Body of pancreas (tissue), 4 donors: ENCODE data around the gene MAP3K5. TPM values are rescaled to one million over a fixed set of nuclear protein-coding genes. Genes with fewer than 3 reads are reported as not detected.

ENCODE experiments used
- ATAC-seq: fragments of 150-250 bp; one replicate; pipeline ENCODE4 v1.9.1; 2016
- DNase-seq, 4 donors: peaks; one replicate each; pipeline ENCODE4 v3.0.0-alpha.2; 2019
- H3K27ac ChIP-seq, 4 donors: fragments of 200-600 bp; sonication (generic); 1 replicate in 3 of 4; 2 replicates in 1 of 4; pipeline versions ENCODE4 v1.5.1 to v1.6.1; 2016 to 2019; ENCODE audit warnings: mild to moderate bottlenecking in 1 of 4, mixed read lengths in 1 of 4, moderate library complexity in 1 of 4
- H3K27me3 ChIP-seq, 2 donors: fragments of 200-600 bp; sonication (generic); one replicate each; pipeline ENCODE4 v1.6.0; 2016; ENCODE audit warnings: mild to moderate bottlenecking in 1 of 2
- H3K36me3 ChIP-seq, 2 donors: fragments of 200-600 bp; sonication (generic); replicated peaks in 1 of 2; 2 replicates each; pipeline ENCODE4 v1.5.1; 2016; ENCODE audit warnings: low read depth in 2 of 2; ENCODE audit not compliant: insufficient read depth in 1 of 2
- H3K4me1 ChIP-seq: fragments of 200-600 bp; sonication (generic); one replicate; pipeline ENCODE4 v1.6.0; 2016
- H3K4me3 ChIP-seq, 2 donors: fragments of 200-600 bp; sonication (generic); 1 replicate in 1 of 2; 2 replicates in 1 of 2; pipeline ENCODE4 v1.5.1; 2016 to 2019
- H3K9me3 ChIP-seq, 3 donors: fragments of 200-600 bp; sonication (generic); 1 replicate in 2 of 3; 2 replicates in 1 of 3; pipeline ENCODE4 v1.5.1; 2016
- CTCF ChIP-seq, 7 experiments: fragments of 450-650 bp in 4 of 7; fragments of 200-600 bp in 3 of 7; sonication (generic) in 3 of 7; IDR thresholded peaks; one replicate each; pipeline ENCODE4 v1.5.1; 2016 to 2019; ENCODE audit warnings: antibody characterized with exemption in 7 of 7
- POLR2A ChIP-seq, 3 donors: fragments of 450-650 bp; IDR thresholded peaks; one replicate each; pipeline ENCODE4 v1.6.1; 2016; ENCODE audit warnings: antibody characterized with exemption in 3 of 3, mild to moderate bottlenecking in 2 of 3
- WGBS, 2 donors: methylation state at CpG; one replicate each; pipeline ENCODE4 v1.1.5; 2017; 5-methylcytosine and 5-hydroxymethylcytosine counted together
- intact Hi-C: fragments of 100-400 bp; cut with DNase I; formaldehyde crosslinking; loops from one replicate; pipeline ENCODE4 v1.15.1; 2023
- total RNA-seq, 2 donors: library from RNA; depleted of rRNA; stranded (reverse); fragments of >200 nt; gene quantifications; one replicate each; pipeline ENCODE4 v1.1.0, GENCODE V29; 2016

The MAP3K5 gene
- total RNA-seq, 2 donors from 2014 or later = 33.7 to 36.9 TPM

DNA sequence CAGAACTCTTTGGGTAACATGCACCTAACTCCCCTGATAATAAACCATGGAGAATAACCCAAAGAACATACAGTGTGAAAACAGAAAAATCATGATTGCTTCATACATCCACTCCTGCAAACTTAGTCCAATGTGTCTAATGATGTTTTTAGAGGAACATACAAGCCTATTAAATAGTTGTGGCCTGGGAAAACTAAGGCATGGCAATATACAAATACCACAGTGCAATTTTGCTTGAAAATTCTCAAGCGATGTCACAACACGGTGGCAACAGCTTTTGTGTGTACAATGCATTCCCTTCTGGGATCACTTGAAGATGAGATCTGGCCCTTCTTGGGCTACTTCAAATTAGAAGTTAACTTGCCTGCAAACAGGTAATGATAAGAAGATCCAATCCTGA is 16.7 kb downstream of the MAP3K5 start:
- DNase-seq = no peak

GRCh38 chr6:136775081-136775480 is 17.2 kb downstream of the MAP3K5 start:
- Histone ChIP-seq H3K4me1 (peaks cover 59% of the 10 kb centered on the region), H3K36me3 (no peaks in the 10 kb centered on the region), H3K9me3 (no peaks in the 10 kb centered on the region), H3K27ac (peak overlapping the region in 2 of 4 donors; percentile 81), H3K27me3 (no peaks in the 10 kb centered on the region), H3K4me3 (no peak overlapping the region)
- ATAC-seq = no peak
- DNase-seq = no peak
- intact Hi-C loops = no loop called here
- TF ChIP-seq POLR2A (IDR thresholded peaks at IDR 0.05) = no peak
- no peak for TF ChIP-seq CTCF (IDR thresholded peaks at IDR 0.05)
- WGBS, 2 donors = 65 to 84% methylated on average over 3 of the region's 3 CpGs

More for the DNA sequence above, 16.7 kb downstream of the MAP3K5 start:
- intact Hi-C loops = no loop called here
- peaks cover 62% of the 10 kb centered on the region for H3K4me1 ChIP-seq
- no peaks in the 10 kb centered on the region for H3K9me3 ChIP-seq
- no peaks in the 10 kb centered on the region for H3K27me3 ChIP-seq
- TF ChIP-seq CTCF (IDR thresholded peaks at IDR 0.05) (no peak), POLR2A (IDR thresholded peaks at IDR 0.05) (no peak)
- H3K27ac ChIP-seq = peak overlapping the region in 2 of 4 donors; percentile 81
- ATAC-seq = no peak
- no peak overlapping the region for H3K4me3 ChIP-seq
- no peaks in the 10 kb centered on the region for H3K36me3 ChIP-seq
- 71 to 75% methylated on average over 2 of the region's 2 CpGs for WGBS, 2 donors

GRCh38 chr6:136774228-136775041 is 17.8 kb downstream of the MAP3K5 start:
- TF ChIP-seq POLR2A (IDR thresholded peaks at IDR 0.05) (no peak), CTCF (IDR thresholded peaks at IDR 0.05) (no peak)

DNA sequence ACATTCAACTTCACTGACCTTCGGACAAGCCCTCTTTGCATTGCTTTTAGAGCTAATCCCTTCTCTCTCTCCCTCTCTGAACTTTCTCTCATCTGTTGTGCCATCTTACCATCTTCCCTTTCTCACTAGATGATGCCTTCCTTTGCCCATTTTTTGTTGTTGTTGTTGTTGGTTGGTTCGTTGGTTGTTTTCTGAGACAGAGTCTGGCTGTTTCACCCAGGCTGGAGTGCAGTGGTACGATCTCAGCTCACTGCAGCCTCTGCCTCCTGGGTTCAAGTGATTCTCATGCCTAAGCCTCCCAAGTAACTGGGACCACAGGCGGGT is 18.8 kb downstream of the MAP3K5 start:
- H3K27me3 ChIP-seq = no peaks in the 10 kb centered on the region
- 71 to 85% methylated on average over 4 of the region's 4 CpGs for WGBS, 2 donors
- no peaks in the 10 kb centered on the region for H3K9me3 ChIP-seq
- no peak for DNase-seq
- no peak for ATAC-seq
- TF ChIP-seq CTCF (IDR thresholded peaks at IDR 0.05) (no peak), POLR2A (IDR thresholded peaks at IDR 0.05) (no peak)
- H3K36me3 ChIP-seq = no peaks in the 10 kb centered on the region
- intact Hi-C loops = no loop called here
- H3K4me1 ChIP-seq = peaks cover 58% of the 10 kb centered on the region
- peak overlapping the region; percentile 72 to 81 (median 80) for H3K27ac ChIP-seq
- no peak overlapping the region for H3K4me3 ChIP-seq

More at GRCh38 chr6:136774228-136775041, 17.8 kb downstream of the MAP3K5 start:
- H3K9me3 ChIP-seq = no peaks in the 10 kb centered on the region
- intact Hi-C loops = no loop called here
- peaks cover 54% of the 10 kb centered on the region for H3K4me1 ChIP-seq
- DNase-seq (no peak), ATAC-seq (peak; percentile 38)
- no peak overlapping the region for H3K4me3 ChIP-seq
- H3K36me3 ChIP-seq = no peaks in the 10 kb centered on the region
- no peaks in the 10 kb centered on the region for H3K27me3 ChIP-seq
- 68% methylated on average over 6 of the region's 6 CpGs for WGBS, 2 donors
- H3K27ac ChIP-seq = peak overlapping the region; percentile 12 to 81 (median 80)
